H7 (cell line): ENCODE measurements around the gene GFRA1. TPM values are rescaled to one million over a fixed set of nuclear protein-coding genes. Genes with fewer than 3 reads are reported as not detected.
A peak's percentile ranks its signal among the peaks of the same experiment; 100 is the strongest.

Experiments
- DNase-seq: peaks from one replicate; pipeline ENCODE4 v3.0.0; 2012
- H3K27me3 ChIP-seq: 2 replicates; pipeline ENCODE4 v1.6.0; 2011; ENCODE audit warnings: mild to moderate bottlenecking, low read length; ENCODE audit not compliant: control insufficient read depth, insufficient read depth
- H3K36me3 ChIP-seq: replicated peaks from 2 replicates; pipeline ENCODE4 v1.5.1; 2011; ENCODE audit warnings: low read length; ENCODE audit not compliant: control insufficient read depth, insufficient read depth
- H3K4me3 ChIP-seq: 2 replicates; pipeline ENCODE4 v1.5.1; 2011; ENCODE audit warnings: low read depth, mild to moderate bottlenecking, control low read depth, low read length, moderate library complexity; ENCODE audit not compliant: insufficient read depth
- total RNA-seq: library from RNA; depleted of rRNA; stranded (reverse); fragments of >200 nt; shearing (Covaris generic); gene quantifications from 2 replicates; pipeline ENCODE4 v1.2.3, GENCODE V29; 2014

The GFRA1 gene
- total RNA-seq, 1 experiment from 2014 or later, result 1.7 TPM

GRCh38 chr10:116115036-116115641, 157.9 kb downstream of the GFRA1 start:
- Histone ChIP-seq H3K36me3 (no peaks in the 10 kb centered on the region), H3K27me3 (no peaks in the 10 kb centered on the region), H3K4me3 (no peak overlapping the region)
- peak; percentile 60 for DNase-seq

- Histone ChIP-seq H3K36me3 (no peaks in the 10 kb centered on the region), H3K27me3 (no peaks in the 10 kb centered on the region), H3K4me3 (no peak overlapping the region)
- DNase-seq, result no peak
These were observed 159.1 kb downstream of the GFRA1 start for GRCh38 chr10:116113721-116114501.

- no peak overlapping the region for H3K4me3 ChIP-seq
- no peaks in the 10 kb centered on the region for H3K36me3 ChIP-seq
- no peak for DNase-seq
- no peaks in the 10 kb centered on the region for H3K27me3 ChIP-seq
These were observed 160.5 kb downstream of the GFRA1 start for GRCh38 chr10:116112232-116113231.

- no peaks in the 10 kb centered on the region for H3K27me3 ChIP-seq
- no peaks in the 10 kb centered on the region for H3K36me3 ChIP-seq
- no peak for DNase-seq
- H3K4me3 ChIP-seq, result no peak overlapping the region
These were observed 161.4 kb downstream of the GFRA1 start for GRCh38 chr10:116111483-116112095.

- Histone ChIP-seq H3K27me3 (no peaks in the 10 kb centered on the region), H3K36me3 (no peaks in the 10 kb centered on the region), H3K4me3 (no peak overlapping the region)
- DNase-seq, result no peak
These were observed 162.3 kb downstream of the GFRA1 start for GRCh38 chr10:116110736-116111135.

- no peak overlapping the region for H3K4me3 ChIP-seq
- no peaks in the 10 kb centered on the region for H3K36me3 ChIP-seq
- no peaks in the 10 kb centered on the region for H3K27me3 ChIP-seq
- DNase-seq, result no peak
These were observed 163.1 kb downstream of the GFRA1 start for GRCh38 chr10:116109881-116110280.

- no peak for DNase-seq
- Histone ChIP-seq H3K36me3 (no peaks in the 10 kb centered on the region), H3K27me3 (no peaks in the 10 kb centered on the region), H3K4me3 (no peak overlapping the region)
These were observed 163.5 kb downstream of the GFRA1 start for GRCh38 chr10:116109481-116109880.

- Histone ChIP-seq H3K27me3 (no peaks in the 10 kb centered on the region), H3K36me3 (no peaks in the 10 kb centered on the region), H3K4me3 (no peak overlapping the region)
- DNase-seq, result no peak
These were observed 164.9 kb downstream of the GFRA1 start for GRCh38 chr10:116108095-116108494.

- Histone ChIP-seq H3K4me3 (no peak overlapping the region), H3K27me3 (no peaks in the 10 kb centered on the region), H3K36me3 (no peaks in the 10 kb centered on the region)
- no peak for DNase-seq
These were observed 166.4 kb downstream of the GFRA1 start for GRCh38 chr10:116106611-116107010.

- Histone ChIP-seq H3K36me3 (no peaks in the 10 kb centered on the region), H3K27me3 (no peaks in the 10 kb centered on the region)
- no peak for DNase-seq
These were observed 167.7 kb downstream of the GFRA1 start for GRCh38 chr10:116105264-116105663.

GRCh38 chr10:116104210-116104932, 168.6 kb downstream of the GFRA1 start:
- Histone ChIP-seq H3K27me3 (no peaks in the 10 kb centered on the region), H3K4me3 (no peak overlapping the region), H3K36me3 (no peaks in the 10 kb centered on the region)
- DNase-seq, result no peak

More at GRCh38 chr10:116105264-116105663, 167.7 kb downstream of the GFRA1 start:
- H3K4me3 ChIP-seq, result no peak overlapping the region

GRCh38 chr10:116103668-116104067, 169.3 kb downstream of the GFRA1 start:
- Histone ChIP-seq H3K36me3 (no peaks in the 10 kb centered on the region), H3K4me3 (no peak overlapping the region), H3K27me3 (no peaks in the 10 kb centered on the region)
- DNase-seq, result no peak

- H3K27me3 ChIP-seq, result no peaks in the 10 kb centered on the region
- no peak for DNase-seq
- H3K36me3 ChIP-seq, result no peaks in the 10 kb centered on the region
- H3K4me3 ChIP-seq, result no peak overlapping the region
These were observed 171.2 kb downstream of the GFRA1 start for GRCh38 chr10:116101616-116102315.
